GM18526 (cell line): ENCODE results near the gene FNDC11.

Experiments
- POLR2A ChIP-seq: IDR thresholded peaks from 3 replicates; pipeline ENCODE4 v1.6.1; 2011; ENCODE audit not compliant: insufficient read length; ENCODE audit errors: extremely low read depth

Gene FNDC11

DNA sequence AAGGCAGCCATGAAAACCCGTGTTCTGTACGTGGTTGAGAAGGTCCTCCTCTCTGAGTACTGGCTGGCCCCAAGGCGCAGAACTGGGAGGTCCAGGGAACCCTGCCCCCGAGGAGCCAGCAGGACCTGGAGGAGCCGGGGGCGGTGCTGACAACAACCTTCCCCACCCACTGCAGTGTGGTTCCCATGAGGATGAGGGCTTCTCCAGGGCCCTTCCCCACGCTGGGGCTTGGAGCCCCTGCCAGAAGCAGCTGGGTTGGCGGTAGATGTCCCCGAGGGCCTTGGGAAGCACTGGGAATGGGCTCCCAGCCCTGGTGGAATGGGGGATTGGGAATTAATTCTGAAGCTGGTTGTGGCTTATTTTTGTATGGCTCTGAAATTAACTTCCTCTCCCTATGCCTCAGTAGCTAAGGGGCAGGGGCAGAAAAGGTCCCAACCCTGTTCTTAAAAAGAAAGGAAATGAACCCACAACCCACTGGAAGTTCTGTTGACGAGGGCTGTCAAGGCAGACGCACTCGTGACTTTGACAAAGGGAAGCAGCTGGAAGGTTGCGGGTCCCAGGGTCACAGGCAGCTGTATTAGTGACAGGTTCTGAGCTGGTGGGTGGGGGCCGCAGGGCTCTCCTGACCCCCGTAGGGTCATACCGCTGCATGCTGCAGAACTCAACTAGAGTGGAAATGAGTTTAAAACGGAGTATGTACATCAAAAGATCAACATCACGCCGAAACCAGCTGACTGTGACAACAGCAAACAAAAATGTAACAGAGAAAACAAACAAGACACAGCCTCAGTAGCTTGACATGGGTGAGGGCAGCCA, 34.0 kb downstream of the FNDC11 start:
- no peak for TF ChIP-seq POLR2A

DNA sequence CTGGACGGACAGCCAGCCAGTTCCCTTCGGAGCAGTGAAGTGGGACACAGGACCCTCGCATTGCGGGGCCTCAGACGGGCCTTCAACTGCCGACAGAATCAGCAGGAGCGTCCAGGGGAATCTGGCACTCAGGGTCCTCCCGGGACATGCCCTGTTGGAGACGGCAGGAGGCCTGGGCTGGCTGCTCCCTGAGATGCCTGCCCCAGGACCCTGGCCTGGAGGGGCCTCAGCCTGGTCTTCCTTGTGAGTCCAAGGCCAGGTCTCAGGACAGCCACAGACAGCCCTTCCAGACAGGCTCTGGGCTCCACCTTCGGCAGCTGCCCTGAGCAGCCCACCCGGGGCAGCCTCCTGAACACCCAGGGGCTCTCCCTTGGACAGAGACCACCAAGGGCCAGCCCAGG, 34.7 kb downstream of the FNDC11 start:
- TF ChIP-seq POLR2A: no peak

DNA sequence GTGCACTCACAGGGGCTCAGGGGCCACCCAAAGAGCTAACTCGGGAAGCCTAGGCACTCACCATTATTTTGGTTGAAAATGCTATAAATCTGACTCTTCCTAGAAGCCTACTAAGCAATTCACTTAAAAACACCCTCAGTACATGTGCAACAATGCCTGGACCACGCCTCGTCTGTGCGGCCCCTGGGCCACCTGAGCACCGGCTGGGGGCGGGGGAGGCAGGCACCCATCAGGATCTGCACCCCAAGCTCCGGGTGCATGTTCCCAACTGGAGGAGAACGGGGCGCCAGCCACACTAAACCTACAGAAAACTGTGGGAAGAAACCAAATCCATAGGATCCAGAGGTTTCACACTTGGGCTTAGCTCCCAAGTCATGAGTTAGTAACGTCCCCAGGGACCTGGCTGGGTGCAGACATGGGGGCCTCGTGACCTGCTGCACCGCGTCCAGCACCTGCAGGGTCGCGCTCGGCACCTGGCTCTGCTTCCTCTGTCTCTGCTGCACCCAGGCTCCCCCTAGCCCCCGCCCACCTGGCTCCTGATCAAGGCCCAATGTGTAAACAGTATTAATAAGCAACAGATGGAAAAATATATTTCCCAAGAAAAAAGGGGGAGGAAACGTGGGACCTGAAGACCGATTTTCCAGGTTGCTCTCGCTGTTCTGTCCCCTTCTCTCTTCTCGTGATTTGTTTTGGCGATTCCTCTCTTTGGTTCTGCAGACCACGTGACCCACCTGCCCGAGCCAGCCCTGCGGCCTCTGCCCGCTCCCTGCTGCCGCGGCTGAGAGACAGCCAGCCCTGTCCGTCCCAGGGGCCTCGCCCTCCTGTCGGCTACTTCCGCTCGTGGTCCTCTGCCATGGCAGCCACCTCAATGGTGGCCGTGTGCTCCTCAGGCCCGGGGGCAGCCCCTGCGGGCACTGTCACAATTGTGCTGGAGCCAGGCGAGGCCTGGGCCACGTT, 35.6 kb downstream of the FNDC11 start:
- no peak for TF ChIP-seq POLR2A

DNA sequence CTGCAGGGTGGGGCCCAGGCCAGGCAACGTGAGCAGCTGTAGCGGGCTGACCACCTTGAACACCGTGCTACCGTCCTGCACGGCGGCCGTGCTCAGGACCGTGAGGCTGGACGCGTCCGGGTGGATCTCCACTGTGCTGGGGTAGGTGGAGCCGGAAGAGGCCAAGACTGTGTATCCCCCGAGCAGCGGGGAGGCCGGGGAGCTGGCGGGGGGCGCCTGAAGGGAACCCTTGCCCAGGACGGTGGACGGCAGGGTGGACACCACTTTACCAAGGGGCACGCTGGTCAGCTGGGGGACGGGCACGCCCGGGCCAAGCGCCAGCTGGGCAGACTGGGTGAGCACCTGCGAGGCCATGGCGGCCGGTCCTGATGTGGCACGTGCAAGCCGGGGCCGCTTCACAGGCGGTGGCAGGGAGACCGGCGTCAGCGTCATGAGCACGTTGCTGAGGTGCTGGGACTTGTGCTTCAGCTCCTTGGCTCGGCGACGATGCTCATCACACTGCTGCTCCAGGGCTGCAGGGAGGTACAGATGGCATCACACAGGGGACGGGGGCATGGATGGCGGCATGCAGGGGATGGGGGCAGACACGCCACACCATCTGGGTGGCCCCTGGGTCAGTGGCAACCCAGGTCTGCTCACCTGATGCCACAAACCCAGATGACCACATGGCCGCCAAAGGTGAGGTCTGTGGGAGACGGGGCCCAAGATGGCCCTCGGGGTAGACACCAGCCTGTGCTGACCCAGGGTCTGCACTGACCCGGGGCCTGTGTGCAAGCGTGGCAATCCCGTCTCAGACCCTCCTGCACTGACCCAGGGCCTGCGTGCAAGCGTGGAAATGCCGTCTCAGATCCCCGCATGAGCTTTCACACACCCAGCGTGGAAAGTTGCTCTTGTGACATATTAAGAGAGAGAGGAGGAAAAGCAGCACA, 36.5 kb downstream of the FNDC11 start:
- TF ChIP-seq POLR2A: no peak

DNA sequence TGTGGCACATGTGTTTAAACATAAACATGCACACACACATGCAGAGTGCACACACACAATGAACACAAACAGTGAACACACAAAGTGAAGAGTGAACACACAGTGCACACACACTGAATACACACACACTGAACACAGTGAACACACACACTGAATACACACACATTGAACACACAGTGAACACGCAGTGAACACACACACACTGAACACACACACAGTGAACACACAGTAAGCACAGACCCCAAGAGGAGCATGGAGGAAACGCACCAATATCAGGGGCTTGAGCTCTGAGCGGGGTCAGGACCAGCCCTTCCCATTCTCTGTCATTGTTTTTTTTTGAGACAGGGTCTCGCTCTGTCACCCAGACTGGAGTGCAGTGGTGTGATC, 37.2 kb downstream of the FNDC11 start:
- no peak for TF ChIP-seq POLR2A

DNA sequence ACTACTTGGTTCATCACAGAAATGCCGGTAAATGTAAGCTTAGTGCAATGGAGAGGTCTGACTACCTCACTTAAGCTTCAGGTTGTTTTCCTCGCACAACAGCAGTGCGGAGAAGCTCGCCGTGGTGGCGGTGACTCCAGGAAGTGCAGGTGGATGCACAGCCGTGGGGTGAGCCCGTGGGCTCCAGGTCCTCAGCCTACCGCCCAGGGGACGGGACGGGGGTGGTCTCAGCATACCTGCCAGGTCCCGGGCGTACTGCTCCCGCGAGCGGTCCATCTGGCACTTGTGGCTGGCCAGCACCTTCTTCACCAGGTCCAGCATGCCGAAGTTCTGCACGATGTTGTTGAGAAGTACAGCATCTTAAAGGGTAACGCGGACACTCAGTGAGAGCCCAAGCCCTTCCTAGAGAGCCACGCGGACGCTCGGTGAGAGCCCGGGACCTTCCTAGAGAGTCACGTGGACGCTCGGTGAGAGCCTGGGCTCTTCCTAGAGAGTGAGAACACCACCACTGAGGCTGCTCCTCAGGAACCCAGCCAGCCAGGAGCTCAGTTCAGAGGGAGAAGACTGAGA, 37.9 kb downstream of the FNDC11 start:
- no peak for TF ChIP-seq POLR2A

DNA sequence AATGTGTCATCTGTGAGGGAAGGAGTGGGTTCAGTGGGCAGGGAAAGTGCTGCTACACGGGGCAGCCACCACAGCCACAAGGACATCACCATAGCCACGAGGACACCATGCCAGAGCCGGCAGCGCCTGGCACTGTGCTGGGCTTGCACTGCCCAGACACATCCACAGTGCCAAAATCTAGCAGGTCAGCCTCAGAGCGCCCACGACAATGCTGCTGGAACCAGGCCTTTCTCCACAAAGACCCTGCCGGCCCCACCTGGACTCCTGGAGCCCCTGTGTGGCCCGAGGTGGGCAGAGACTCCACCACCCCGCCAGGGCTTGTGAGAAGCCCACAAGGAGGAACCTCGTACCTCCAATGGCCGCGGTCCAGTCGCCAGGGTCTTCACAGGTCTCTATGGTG, 38.7 kb downstream of the FNDC11 start:
- TF ChIP-seq POLR2A: no peak

DNA sequence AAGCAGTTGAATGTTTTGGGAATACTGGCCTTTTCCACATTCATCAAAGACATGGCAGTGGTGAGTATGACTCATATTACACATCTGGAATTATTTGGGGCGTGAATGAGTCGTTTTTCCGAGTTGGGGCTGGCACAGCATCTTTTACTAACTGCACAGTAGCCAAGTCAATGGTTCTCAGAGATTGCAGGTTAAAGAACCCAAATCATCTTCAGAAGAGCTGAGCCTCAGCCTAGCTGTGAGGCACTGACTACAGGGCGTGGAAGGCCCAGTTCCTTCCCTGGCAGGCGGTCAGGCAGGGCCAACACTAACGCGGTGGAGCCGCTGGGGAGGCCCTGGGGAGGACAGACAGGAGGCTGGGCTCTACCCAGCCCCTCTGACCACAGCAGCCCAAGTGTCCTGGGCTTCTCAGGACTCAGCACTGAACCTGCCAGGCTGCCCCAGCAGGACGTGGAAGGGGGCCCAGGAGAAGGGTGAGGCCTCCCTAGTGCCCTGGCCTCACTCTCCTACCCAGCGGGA, 40.1 kb downstream of the FNDC11 start:
- TF ChIP-seq POLR2A: no peak

DNA sequence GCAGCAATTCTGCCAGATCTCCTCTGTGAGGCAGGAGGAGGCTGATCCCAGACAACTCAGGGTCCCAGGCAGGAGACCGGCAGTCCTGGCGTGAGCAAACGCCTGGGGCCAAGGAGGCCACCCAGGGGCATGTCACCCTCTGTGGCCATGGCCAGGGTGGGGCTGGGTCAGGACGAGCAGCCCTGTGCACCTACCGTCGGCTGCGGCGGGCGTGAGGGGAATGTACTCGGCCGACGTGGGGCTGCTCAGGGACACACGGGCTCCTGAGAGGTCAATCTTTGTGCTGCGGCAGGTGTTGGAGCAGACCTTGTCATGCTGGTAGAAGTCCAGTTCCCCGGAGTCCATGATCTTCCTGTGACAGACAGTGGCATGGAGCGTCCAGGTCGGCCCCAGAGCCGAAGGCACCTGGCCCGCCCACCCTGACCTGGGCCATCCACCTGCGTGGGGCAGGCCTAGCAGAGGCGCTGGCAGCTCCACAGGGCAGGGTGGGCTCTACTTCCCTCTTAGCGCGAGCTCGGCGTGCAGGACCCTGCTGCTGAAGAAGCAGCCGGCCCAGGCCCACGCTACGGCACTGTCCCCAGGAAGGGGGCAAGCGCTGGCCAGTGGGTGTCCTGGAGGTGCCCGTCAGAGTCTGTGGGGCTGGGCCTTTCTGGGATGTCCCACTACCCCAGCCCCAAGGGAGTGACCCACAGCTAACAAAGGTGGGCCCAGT, 41.6 kb downstream of the FNDC11 start:
- no peak for TF ChIP-seq POLR2A

- no peak for TF ChIP-seq POLR2A
These were observed 42.5 kb downstream of the FNDC11 start for GRCh38 chr20:63596423-63596822.

- TF ChIP-seq POLR2A: no peak
These were observed 43.9 kb downstream of the FNDC11 start for GRCh38 chr20:63597651-63598478.

DNA sequence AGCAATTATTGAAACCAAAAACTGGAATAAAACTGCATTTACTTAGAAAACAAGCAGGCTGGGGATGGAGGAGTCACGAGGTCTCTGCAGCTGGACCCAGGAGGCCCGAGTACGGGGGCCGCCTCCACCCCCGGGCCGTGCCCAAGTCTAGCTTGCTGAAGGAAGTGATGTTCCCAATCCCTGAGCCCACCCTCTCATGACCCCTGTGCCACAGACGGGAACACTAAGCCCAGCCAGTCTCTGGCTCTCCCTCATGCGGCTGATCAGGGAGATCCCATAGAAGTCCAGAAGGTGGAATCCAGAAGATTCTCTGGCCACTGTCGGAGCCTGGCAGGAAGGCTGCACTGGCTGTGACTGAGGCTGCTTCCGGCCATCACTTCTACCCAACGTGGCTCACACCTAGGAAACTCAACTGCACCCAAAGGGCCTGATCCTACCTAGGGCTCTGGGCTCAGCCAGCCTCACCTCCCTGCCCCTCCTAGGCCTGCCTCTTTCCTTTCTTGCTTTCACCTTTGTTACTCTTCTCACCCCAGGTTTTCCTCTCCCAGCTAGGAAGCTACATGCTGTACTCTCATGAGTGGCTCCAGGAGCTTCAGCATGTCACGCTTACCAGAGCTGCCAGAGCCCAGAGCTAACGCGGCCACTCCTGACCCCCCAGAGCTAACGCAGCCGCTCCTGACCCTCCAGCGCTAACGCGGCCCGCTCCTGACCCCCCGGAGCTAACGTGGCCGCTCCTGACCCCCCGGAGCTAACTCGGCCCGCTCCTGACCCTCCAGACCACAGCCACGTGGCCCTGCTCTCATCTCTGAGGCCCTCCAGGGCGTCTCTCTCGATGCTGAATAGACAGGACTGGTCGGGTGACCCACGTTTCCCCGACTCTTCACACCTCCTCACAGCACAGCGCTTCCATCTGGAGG, 44.8 kb downstream of the FNDC11 start:
- TF ChIP-seq POLR2A: no peak
